NCI-H128 (cell line): ENCODE results near the gene F10.
"Not testable (repeated sequence)": the region's sequence is repeated elsewhere in the genome, so short reads cannot be mapped to it uniquely, and the experiment has no call there.

Experiments used
- DNase-seq: peaks from one replicate; lab custom pipeline; 2025; ENCODE audit not compliant: unreplicated experiment; lab: John Stamatoyannopoulos, UW

F10 gene

GRCh38 chr13:113122550-113123225 is at the start of gene F10:
Gene F10 (plus strand): TSS chr13:113122799. CDS start chr13:113122856, 57 bp downstream.
- DNase-seq: no peak

DNA sequence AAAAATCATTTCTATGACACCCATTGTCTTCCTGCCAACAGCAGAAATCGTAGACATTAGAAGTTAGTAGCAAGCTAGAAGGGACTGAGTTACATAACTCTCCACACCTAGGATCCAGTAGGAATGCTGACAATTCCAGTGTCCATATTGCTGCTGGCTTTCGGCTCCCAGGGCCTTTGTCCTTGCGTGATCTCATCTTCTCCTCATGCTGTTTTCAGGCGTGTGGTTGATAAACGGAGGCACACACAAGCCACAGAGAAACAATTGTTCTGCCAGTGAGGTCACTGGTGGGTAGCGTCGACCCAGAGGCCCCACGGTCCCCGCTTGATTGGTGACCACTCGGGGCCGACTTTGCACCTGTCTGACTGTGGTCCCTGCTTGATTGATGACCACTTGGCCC is 48.7 kb upstream of the F10 start:
- DNase-seq: no peak

GRCh38 chr13:113074401-113074800 is 48.2 kb upstream of the F10 start:
- no peak for DNase-seq

DNA sequence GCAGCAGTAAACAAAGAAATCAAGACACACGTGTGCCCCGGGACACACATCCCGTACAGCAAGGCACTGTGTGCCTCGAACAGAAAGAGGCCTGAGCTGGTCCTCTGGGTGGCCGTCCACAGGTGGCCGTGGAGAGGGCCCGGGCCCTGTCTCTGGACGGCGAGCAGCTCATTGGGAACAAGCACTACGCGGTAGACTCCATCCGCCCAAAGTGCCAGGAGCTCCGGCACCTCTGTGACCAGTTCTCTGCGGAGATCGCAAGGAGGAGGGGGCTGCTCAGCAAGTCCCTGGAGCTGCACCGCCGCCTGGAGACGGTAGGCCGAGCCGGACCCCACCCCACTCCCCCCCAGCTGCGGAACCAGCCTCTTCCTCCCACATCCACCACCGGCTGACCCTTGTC is 47.7 kb upstream of the F10 start:
- DNase-seq: no peak

- DNase-seq: no peak
Observed at GRCh38 chr13:113075711-113076110, 46.9 kb upstream of the F10 start.

DNA sequence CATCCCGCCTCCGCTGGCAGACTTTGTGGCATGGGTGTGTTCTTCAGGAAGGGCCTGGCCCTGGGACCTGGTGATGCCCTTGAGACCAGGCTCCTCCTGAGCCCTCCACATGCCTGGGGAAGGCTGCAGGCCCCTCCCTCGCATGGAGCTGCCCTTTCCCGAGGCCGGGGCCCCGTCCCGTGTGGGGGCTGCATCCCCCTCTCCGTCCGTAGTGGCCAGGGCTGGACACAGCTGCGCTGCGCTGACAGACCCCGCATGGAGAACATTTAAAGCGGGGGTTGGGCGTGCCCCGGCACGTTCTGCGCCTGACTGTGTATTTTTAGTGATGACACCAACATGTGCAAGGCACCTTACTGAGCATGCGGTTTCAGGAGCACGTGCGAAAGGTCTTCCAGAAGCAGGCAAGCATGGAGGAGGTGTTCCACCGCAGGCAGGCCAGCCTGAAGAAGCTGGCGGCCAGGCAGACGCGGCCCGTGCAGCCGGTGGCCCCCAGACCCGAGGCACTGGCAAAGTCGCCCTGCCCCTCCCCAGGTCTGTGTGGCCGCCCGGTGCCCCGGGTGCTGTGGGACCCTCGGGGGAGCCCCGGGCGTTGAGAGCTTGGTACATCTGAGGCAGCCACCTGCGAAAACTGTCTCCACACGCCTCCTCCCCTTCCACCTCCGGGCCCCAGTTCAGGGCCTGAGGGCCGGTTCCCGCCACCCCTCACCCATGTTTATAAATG is 45.8 kb upstream of the F10 start:
- no peak for DNase-seq

- DNase-seq: no peak
Observed at GRCh38 chr13:113077566-113077952, 45.0 kb upstream of the F10 start.

GRCh38 chr13:113077953-113078901 is 44.4 kb upstream of the F10 start:
- DNase-seq: no peak

GRCh38 chr13:113078902-113079780 is 43.5 kb upstream of the F10 start:
- DNase-seq: no peak

- DNase-seq: not testable (repeated sequence)
Observed at GRCh38 chr13:113079781-113080080, 42.9 kb upstream of the F10 start.

DNA sequence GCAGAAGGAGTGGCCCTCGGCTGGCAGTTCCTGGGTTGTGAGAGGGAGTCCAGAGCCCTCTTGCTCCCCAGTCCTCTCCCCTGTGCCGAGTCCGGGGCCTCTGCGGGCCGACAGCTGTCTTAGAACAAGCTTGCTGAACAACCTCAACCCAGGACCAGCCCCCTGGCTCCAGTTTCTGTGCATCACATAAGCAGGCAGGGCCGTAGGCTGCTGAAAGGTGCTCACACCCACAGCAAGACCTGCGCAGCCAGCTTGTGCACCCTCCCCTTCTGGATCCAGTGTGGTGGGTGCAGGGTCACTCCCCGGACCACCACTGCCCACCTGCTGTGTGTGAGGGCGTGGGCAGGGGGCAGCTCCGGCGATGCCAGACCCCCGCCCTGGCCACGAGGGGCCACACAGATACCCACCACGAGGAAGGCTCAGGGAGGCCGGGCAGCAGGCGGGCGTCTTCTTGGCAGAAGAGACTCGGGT is 42.2 kb upstream of the F10 start:
- DNase-seq: no peak

DNA sequence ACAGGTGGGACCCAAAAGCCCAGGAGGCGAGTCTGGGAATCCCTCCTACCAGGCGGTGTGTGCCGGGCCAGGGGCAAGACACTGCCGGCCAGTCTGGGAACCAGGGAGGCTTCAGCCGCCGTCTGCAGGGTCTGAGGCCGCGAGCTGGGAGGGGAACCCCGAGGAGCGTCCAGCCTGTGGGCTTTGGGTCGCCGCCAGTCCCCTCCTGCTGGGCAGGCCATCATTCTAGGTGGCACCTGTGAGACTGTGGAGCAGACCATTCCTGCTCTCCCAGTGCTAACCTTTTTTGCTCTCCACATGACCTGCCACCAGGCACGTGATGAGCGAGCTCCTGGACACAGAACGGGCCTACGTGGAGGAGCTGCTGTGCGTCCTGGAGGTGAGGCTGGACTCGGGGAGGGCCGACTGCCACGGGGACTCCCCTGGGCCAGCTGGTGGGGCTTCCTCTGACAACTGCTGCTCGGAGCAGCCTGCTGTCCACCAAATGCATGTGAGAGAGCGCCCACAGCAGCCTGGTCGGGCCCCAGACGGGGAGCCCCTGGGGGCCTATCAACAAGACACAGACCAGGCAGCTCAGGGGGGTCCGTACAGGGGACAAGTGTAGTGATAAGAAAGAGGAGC is 41.6 kb upstream of the F10 start:
- DNase-seq: no peak

DNA sequence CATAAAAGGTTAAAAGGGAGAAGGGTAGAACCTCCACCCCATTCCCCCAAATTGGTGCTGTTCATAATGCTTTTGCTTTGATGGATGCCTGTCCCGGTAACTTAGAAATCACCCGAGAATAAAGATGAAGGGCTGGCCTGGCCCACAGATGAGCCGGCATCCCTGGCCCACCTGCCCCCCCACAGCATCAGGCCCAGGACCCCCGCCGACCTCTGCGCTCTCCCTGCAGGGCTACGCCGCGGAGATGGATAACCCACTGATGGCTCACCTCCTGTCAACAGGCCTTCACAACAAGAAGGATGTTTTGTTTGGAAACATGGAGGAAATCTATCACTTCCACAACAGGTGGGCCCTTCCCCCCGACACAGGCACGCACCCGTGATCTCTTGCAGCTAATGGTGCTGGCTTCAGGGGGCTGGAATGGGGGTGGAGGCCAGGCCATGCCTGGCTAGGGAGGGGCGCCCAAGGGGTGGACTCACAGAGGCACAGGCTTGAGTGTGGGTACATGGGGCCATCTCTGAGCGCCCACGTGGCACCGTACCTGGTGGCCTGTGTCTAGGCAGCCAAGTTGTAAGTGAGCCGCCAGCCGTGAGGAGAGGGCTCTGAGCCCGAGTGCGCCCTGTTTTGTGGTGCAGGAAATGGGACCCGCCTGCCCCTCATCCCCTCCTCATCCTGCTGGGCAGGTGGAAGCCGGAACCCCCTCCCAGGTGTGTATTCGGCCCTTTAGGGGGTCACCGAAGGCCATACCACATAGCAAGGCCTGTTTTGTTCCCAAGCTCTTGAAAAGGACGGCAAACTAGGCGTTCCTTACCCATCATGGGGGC is 40.2 kb upstream of the F10 start:
- no peak for DNase-seq

- DNase-seq: no peak
Observed at GRCh38 chr13:113083022-113083373, 39.6 kb upstream of the F10 start.

GRCh38 chr13:113083402-113084061 is 39.1 kb upstream of the F10 start:
- peak; percentile 54 for DNase-seq

DNA sequence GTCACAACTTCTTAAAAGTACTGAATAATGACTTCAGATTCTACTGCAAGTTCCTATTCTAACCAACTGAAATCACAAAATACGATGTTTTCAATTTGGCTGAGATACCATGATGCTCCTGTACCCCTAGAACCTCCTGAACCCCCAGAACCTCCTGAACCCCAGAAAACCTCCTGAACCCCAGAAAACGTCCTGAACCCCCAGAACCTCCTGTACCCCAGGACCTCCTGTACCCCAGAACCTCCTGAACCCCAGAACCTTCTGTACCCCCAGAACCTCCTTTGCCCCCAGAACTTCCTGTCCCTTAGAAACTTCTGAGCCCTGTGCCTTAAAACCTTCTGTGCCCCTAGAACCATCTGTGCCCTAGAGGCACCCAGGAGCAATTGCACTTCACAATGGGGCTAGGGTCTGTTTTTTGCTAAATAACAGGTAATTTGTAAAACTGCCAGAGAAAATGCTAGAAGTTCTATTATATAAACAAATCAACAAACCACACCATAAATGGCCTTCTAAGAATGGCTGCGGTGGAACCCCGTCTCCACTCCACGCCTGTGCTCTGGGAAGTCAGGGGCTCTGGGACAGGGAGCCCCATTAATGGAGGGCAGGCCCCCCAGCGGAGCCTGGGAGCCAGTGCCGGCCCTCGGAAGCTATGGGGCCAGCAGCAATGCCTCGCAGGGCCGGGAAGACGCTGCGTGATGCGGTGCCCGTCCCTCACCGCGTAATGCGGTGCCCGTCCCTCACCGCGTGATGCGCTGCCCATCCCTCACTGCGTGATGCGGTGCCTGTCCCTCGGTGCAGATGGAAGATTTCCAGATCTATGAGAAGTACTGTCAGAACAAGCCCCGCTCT is 38.3 kb upstream of the F10 start:
- DNase-seq: no peak

DNA sequence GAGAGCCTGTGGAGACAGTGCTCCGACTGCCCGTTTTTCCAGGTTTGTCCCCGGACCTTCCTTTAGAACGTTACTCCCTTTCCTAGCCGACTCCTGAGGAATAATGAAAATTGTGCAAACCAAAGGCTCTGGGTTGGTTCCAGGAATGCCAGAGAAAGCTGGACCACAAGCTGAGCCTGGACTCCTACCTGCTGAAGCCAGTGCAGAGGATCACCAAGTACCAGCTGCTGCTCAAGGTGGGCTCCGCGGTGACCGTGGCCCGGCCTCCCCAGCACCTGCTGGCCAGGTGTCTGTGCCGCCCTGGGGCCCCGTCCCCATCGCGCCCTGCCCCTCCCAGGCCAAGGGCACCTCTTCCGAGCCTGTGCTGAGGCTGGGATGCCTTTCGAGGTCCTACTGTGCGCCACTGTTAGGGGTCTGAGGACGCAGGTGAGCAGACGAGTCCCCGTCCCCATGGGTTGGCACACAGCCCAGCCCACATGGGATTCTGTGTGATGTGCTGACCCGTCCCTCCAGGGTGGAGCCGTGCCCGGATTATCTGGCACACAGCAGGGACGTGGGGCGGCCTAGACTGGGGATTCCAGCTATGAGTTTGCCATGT is 37.6 kb upstream of the F10 start:
- no peak for DNase-seq
